SKM-1 treated with dmso at 0.1 percent for 144 hours (cell line): Measurements from ENCODE around the gene SLC20A1.
"Not testable (repeated sequence)": the region's sequence is repeated elsewhere in the genome, so short reads cannot be mapped to it uniquely, and the experiment has no call there.

Source experiments
- DNase-seq: peaks from one replicate; lab custom pipeline; 2025; ENCODE audit not compliant: unreplicated experiment; lab: John Stamatoyannopoulos, UW

The SLC20A1 gene

GRCh38 chr2:112703684-112704083 is 57.9 kb downstream of the SLC20A1 start:
- DNase-seq, result no peak

- DNase-seq, result no peak
These were observed 59.8 kb downstream of the SLC20A1 start for GRCh38 chr2:112705575-112705974.

GRCh38 chr2:112706170-112706664 is 60.5 kb downstream of the SLC20A1 start:
- DNase-seq, result peak; percentile 82

GRCh38 chr2:112706947-112707346 is 61.2 kb downstream of the SLC20A1 start:
- not testable (repeated sequence) for DNase-seq

GRCh38 chr2:112708968-112709367 is 63.2 kb downstream of the SLC20A1 start:
- no peak for DNase-seq

DNA sequence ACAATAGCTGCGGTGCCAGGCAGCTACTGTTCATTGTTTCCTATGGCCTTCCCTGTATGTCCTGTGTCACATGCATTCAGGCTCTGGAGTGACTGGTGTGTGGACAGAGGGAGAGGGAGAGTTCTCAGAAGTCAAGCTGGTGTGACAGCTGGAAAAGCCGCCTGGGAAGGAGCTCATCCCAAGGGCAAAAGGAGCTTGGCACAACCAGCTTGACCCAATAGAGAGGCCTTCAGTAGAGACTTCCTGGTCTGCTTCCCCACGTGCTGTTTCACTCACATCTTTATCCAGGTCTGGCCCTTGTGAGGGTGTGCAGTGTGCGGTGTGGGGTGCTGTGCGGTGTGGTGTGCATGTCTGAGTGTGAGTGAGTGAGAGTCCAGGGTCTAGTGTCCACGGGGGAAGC is 64.0 kb downstream of the SLC20A1 start:
- no peak for DNase-seq

- no peak for DNase-seq
These were observed 65.4 kb downstream of the SLC20A1 start for GRCh38 chr2:112710956-112711750.

- DNase-seq, result no peak
These were observed 66.7 kb downstream of the SLC20A1 start for GRCh38 chr2:112712465-112712864.

GRCh38 chr2:112712903-112713584 is 67.3 kb downstream of the SLC20A1 start:
- DNase-seq, result no peak
